Measurements from ENCODE around the gene CNOT1. TPM values are rescaled to one million over a fixed set of nuclear protein-coding genes. Genes with fewer than 3 reads are reported as not detected.

The CNOT1 gene
- total and polyA plus RNA-seq, 12 donors = 40.9 to 189 (median 155) TPM

- Histone ChIP-seq H3K4me1 (replicated peaks in 1 of 2) (peaks cover 28 to 35% of the 10 kb centered on the region in 2 donors), H3K36me3 (replicated peaks in 1 of 2) (no peaks in the 10 kb centered on the region), H3K4me3 (no peak overlapping the region), H3K27me3 (no peaks in the 10 kb centered on the region), H3K9me3 (replicated peaks in 1 of 3) (no peaks in the 10 kb centered on the region), H3K27ac (no peak overlapping the region)
- no peak for DNase-seq
- WGBS, 4 donors = 93 to 99% (median 98%) methylated on average over 4 of the region's 4 CpGs; no CpG with 5 or more reads in 1 of the 4 donors
- TF ChIP-seq POLR2A (IDR thresholded peaks at IDR 0.05) = no peak
- no peak for TF ChIP-seq CTCF (IDR thresholded peaks at IDR 0.05)
- intact Hi-C loops (cut with DNase I) = no loop called here
These were observed 139.6 kb downstream of the CNOT1 start for GRCh38 chr16:58490065-58490464.

GRCh38 chr16:58488531-58488930 is 141.1 kb downstream of the CNOT1 start:
- Histone ChIP-seq H3K27ac (peak overlapping the region in 4 of 5 donors; percentile 20 to 76 (median 57)), H3K36me3 (replicated peaks in 1 of 2) (no peaks in the 10 kb centered on the region), H3K9me3 (replicated peaks in 1 of 3) (no peaks in the 10 kb centered on the region), H3K4me3 (no peak overlapping the region), H3K4me1 (replicated peaks in 1 of 2) (peaks cover 25 to 27% of the 10 kb centered on the region in 2 donors), H3K27me3 (no peaks in the 10 kb centered on the region)
- TF ChIP-seq CTCF (IDR thresholded peaks at IDR 0.05) (peak in 1 of 6 experiments; percentile 23), POLR2A (IDR thresholded peaks at IDR 0.05) (peak in 1 of 2 donors; percentile 50)
- intact Hi-C loops (cut with DNase I) = loop anchor here (5.0 kb wide), 1 partner anchor 151 kb away; no protein-coding TSS in a partner anchor
- DNase-seq = peak in 5 of 7 donors; percentile 60 to 83 (median 76)
- WGBS, 4 donors = 44 to 63% (median 47%) methylated on average over 3 of the region's 3 CpGs

GRCh38 chr16:58487566-58488351 is 141.9 kb downstream of the CNOT1 start:
- Histone ChIP-seq H3K36me3 (replicated peaks in 1 of 2) (no peaks in the 10 kb centered on the region), H3K27me3 (no peaks in the 10 kb centered on the region), H3K9me3 (replicated peaks in 1 of 3) (no peaks in the 10 kb centered on the region), H3K4me3 (no peak overlapping the region), H3K27ac (peak overlapping the region in 4 of 5 donors; percentile 20 to 76 (median 57)), H3K4me1 (replicated peaks in 1 of 2) (peaks cover 25 to 27% of the 10 kb centered on the region in 2 donors)
- DNase-seq = peak; percentile 88 to 95 (median 94)
- TF ChIP-seq POLR2A (IDR thresholded peaks at IDR 0.05) (peak in 1 of 2 donors; percentile 20), CTCF (IDR thresholded peaks at IDR 0.05) (peak; percentile 86 to 97 (median 96))
- intact Hi-C loops (cut with DNase I) = loop anchor here (5.0 kb wide), 1 partner anchor 150 kb away; no protein-coding TSS in a partner anchor
- 13 to 40% (median 20%) methylated on average over 10 to 43 of the region's 43 CpGs for WGBS, 4 donors

- intact Hi-C loops (cut with DNase I) = loop anchor here (5.0 kb wide), 1 partner anchor 148 kb away; no protein-coding TSS in a partner anchor
- 74 to 83% (median 80%) methylated on average over 11 of the region's 11 CpGs for WGBS, 4 donors
- Histone ChIP-seq H3K27ac (peak overlapping the region in 1 of 5 donors; percentile 21), H3K4me1 (replicated peaks in 1 of 2) (peaks cover 33 to 36% of the 10 kb centered on the region in 2 donors), H3K27me3 (no peaks in the 10 kb centered on the region), H3K9me3 (replicated peaks in 1 of 3) (no peaks in the 10 kb centered on the region), H3K4me3 (no peak overlapping the region), H3K36me3 (replicated peaks in 1 of 2) (no peaks in the 10 kb centered on the region)
- DNase-seq = no peak
- no peak for TF ChIP-seq POLR2A (IDR thresholded peaks at IDR 0.05)
- TF ChIP-seq CTCF (IDR thresholded peaks at IDR 0.05) = no peak
These were observed 144.3 kb downstream of the CNOT1 start for GRCh38 chr16:58485184-58485887.

Measured in adrenal gland (tissue), 12 donors.